NCI-H2227 treated with DMSO at 0.1 percent for 48 hours (cell line): ENCODE results near the gene FBLN2.
"Not testable (repeated sequence)": the region's sequence is repeated elsewhere in the genome, so short reads cannot be mapped to it uniquely, and the experiment has no call there.

Source experiments
- DNase-seq: peaks from one replicate; lab custom pipeline; 2025; lab: John Stamatoyannopoulos, UW

Gene FBLN2

DNA sequence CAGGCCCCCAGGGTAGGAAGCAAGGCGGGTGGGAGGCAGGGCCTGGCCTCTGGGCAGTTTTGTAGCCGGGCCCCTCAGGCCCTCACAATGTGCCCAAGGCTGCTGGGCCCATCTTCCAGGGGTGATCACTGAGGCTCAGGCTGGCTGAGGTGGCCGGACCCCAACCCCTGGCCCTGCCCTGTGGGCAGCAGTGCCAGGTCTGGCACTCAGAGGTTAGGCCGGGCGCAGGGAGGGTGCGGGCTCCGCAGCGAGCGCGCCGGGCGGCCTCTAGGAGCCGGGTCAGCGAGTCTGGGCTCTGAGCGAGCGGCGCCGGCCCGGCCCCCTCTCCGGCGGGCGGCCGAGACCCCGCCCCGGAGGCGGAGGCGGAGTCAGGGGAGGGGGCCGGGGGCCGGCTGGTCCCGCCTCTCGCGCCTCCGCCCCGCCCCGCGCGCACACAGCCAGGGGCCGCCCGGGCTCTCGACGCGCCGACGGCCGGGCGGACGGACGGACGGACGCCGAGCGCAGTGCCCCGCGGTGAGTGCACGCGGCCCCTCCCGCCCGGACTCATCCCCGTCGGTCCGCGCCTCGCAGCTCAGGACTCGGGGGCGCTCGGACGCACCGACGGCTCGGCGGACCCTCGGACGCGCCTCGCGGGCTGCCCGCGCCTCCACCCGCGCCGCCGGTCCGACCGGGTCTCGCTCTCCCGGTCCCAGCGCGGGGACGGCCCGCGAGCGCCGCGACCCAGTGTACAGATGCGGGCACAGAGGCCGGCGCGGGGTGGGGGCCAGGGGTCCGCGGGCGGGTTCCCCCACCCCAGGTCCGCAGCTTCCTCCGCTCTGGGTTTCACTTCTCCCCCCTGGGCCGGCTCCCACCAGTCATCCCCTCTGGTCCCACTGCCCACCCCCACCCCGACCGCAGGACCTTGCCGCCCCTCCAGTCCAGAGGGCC lies at the start of gene FBLN2:
Gene FBLN2, plus strand, starts transcription at position 430 of the 927 bp plus-strand sequence. CDS start 21,231 bp downstream, outside the sequence.
- peak; percentile 2 for DNase-seq

DNA sequence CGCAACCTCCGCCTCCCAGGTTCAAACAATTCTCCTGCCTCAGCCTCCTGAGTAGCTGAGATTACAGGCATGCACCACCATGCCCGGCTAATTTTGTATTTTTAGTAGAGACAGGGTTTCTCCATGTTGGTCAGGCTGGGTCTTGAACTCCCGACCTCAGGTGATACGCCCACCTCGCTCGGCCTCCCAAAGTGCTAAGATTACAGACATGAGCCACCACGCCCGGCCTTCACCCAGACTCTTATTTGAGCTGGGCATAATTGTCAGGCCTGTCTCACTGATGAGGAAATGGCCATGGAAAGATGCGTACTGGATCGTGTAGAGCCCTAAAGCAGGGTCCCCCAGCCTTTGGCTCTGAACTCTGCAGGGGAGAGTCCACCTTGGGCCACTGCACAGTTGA lies 49.7 kb upstream of the FBLN2 start:
- not testable (repeated sequence) for DNase-seq

DNA sequence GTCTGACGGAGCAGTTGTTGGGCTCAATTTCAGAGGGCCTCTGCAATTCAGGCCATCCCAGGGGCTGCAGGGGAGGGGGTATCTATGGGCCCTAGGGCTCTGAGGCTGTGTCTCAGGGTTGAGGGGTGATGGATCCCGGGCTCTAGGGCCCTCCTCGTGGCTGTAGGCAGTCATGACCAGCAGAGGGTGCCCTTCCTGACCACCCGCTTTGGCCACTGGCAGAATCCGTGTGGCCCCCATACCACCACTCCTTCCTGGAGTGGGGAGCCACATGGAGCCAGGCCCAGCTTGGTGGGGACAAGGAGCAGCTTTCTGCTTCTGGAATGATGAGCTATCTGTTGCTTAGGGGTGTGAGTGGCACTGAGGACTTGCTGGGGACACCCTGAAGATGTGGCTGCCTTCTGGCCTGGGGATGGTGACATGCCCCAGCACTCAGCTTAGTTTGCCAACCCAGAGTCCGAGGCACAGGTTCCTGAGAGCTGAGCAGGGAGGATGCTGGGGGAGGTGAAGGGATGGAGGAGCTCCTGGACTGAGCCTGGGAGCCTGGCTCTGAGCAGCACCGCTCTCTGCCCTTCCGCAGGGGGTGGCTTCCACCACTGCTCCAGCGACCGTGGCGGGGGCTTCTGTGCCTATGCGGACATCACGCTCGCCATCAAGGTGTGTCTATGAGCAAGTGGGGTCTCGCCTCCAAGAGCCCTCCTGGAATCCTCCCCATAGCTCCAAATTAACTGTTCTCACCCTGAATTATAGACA lies 48.6 kb upstream of the FBLN2 start:
- no peak for DNase-seq

DNA sequence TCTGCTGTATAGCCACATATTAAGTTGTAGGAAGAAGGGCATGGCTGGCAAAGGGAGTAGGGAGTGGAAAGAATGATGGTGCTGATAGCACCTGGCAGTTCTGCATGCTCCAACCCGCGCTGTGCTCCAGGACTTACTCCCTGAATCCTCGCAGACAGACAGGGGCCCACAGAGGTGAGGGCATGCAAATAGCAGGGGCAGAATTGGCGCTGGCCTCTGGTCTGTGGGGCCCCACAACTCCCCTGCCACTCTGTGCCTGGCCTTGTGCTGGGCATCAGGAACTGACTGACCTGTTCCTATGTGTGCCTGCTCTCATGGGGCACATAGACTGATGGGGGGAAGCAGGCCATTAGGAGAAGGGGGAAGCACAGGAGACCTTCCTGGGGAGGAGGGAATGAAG lies 47.9 kb upstream of the FBLN2 start:
- DNase-seq = no peak

DNA sequence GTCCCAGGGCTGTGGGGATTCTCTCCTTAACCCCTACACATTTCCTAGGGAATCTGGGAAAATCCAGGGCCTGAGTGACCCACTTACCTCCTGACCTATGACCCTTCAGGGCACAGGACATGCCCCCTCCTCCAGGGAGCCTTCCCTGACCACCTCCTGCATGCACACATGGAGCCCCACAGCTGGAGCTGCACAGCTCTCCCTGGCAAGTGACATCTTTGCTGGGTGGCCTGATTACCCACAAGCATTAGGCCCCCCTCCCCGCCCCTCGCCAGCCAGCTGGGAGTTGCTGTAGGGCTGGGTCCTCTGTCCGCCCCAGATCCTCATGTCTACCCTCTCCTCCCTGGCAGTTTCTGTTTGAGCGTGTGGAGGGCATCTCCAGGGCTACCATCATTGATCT lies 47.4 kb upstream of the FBLN2 start:
- no peak for DNase-seq

DNA sequence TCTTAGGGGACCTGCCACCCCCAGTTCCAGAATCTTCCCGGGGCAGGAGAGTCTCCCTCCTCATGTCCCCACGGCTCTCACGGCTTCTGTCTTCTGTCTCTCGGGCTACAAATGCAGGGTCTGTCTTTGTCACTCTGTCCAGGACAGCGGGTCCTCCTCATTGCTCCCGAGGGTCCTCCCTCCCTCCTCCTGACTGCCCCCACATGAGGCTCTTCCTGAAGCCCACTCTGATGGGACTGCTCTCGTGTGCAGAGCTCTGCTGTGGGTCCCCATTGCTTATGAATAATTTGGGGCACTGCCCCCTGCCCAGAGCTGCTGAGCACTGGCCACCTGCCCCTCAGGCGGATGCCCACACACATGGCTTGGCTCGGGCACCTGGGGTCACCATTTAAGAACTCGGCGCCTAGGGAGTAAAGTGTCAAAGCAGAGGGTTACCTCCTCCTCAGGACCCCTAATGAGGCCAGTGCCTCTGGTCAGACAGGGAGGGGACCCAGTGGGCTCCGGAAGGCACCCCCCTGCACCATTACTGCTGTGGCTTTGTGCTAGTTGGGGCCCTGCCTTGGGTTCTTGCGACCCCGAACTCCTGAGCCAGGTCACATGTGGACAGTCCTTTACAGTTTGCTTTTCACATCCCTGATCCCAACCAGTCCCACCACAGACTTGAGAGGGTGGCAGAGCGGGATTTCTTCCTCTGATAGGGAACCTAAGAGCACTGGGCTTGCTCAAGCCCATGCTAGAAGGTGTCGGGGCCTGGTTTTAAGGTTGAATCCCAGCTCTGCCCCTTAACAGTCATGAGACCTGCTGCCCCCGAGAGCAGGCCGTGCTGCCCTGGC lies 46.8 kb upstream of the FBLN2 start:
- no peak for DNase-seq

- no peak for DNase-seq
Observed at GRCh38 chr3:13502791-13503060, 46.2 kb upstream of the FBLN2 start.

DNA sequence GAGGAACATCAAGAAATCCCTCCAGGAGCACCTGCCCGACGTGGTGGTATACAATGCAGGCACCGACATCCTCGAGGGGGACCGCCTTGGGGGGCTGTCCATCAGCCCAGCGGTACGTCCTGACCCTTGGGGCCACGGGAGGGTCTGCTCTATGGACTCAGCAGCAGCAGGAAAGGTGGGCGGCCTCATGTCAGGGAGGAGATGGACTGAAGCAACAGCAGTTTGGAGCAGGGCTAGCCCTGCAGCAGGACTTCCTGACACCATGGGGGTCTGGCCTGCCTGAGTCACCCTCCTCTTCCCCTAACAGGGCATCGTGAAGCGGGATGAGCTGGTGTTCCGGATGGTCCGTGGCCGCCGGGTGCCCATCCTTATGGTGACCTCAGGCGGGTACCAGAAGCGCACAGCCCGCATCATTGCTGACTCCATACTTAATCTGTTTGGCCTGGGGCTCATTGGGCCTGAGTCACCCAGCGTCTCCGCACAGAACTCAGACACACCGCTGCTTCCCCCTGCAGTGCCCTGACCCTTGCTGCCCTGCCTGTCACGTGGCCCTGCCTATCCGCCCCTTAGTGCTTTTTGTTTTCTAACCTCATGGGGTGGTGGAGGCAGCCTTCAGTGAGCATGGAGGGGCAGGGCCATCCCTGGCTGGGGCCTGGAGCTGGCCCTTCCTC lies 44.6 kb upstream of the FBLN2 start:
- no peak for DNase-seq

DNA sequence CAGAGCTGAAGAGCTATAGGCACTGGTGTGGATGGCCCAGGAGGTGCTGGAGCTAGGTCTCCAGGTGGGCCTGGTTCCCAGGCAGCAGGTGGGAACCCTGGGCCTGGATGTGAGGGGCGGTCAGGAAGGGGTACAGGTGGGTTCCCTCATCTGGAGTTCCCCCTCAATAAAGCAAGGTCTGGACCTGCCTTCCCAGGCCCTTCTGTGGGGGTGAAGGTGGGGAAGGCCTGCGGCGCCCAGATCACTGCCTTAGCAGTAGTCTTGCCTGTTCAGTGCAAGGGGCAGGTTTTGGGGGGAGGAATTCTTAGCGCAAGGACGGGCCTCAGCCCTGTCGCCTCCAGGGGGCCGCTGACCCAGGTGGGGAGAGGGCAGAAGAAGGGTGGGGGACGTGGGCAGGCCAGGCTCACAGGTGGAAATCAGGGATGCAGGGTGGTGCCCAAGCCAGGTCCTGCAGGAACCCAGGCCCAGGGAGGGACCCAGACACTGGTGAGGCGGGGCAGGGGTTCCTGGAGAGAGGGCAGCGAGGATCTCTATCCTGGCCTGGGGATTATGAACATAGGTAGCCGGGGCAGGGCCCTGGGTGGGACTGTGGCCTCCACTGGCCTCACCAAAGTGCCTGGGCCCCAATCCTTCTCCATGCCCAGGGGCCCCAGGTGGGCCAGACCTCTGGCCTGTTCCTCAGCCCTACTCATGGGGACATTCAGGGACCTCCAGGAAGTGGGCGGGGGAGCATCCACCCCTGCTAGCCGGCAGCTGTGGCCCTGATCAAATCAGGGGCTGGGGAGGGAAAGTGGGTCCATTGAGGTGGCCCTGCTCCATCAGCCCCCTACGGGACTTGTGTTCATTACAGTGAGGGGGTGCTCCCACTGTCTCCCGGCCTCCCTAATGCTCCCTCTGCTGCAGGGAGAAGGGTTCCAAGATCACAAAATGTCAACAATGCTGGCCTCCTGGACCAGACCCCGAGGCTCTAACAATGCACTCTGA lies 43.5 kb upstream of the FBLN2 start:
- DNase-seq = no peak

DNA sequence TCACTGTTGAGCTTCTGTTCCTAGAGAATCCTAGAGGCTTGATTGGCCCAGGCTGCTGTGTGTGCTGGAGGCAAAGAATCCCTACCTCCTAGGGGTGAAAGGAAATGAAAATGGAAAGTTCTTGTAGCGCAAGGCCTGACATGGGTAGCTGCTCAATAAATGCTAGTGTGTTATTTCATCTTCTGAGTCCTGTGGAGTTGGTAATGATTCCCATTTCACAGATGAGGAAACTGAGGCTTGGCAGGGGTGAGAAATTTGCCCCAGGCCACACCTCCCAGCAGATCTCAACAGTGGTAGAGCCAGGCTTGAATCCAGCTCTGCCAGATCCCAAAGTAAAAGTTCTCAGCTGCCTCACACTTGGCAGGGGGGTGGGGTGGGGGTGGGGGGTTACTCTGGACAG lies 42.7 kb upstream of the FBLN2 start:
- no peak for DNase-seq

DNA sequence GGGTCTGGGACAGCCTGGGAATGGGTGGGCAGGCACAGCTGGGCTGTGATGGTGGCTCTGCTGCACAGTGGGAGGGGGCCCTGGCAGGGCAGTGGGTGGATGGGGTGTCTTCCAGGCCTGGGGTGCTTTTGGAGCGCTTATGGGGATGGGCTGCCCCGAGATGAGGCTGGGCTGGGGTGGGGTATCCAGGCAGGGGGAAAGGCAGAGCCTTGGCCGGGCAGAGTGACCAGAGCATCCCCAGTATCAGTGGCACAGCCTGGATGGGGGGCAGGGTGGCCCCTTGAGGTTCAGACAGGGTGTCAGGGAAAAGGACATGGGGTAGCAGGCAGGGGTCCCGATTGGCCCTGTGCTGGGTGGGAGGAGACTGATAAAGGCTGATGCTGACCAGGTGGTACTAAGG lies 42.2 kb upstream of the FBLN2 start:
- no peak for DNase-seq

GRCh38 chr3:13507247-13507569 lies 41.7 kb upstream of the FBLN2 start:
- no peak for DNase-seq

DNA sequence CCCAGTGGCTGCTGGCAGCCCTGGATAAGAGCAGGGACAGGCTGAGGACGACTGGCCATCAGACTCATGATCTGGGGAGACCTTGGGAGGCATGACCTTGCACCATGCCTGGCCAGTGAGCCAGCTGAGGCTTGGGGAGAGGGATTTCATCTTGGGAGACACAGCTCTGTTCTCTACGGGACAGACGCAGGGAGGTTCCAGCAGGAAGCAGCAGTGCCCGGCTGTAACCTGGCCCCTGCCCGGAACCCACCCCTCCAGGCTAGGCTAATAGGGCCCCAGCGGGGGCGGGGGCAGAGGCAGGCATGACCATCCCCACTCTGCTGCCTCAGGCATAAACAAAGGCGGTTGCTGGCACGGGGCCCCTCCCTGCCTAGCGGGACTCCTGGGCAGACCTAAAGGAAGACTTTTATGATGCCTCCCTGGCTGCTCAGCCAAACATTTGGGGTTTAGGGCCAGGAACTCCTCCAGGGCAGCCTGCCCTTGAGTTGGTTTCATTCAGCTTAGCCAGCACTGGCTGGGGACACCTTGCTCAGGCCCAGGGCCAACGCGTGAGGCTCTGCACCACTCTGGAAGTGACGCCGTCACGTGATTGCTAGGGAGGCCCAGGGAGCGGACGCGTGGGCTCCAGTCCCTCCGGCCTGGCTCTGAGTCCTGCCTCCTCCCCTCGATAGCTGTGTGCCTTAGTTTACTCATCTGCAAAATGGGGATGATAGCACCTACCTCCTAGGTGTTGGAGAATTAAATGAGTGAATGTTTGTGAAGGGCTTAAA lies 41.2 kb upstream of the FBLN2 start:
- no peak for DNase-seq

DNA sequence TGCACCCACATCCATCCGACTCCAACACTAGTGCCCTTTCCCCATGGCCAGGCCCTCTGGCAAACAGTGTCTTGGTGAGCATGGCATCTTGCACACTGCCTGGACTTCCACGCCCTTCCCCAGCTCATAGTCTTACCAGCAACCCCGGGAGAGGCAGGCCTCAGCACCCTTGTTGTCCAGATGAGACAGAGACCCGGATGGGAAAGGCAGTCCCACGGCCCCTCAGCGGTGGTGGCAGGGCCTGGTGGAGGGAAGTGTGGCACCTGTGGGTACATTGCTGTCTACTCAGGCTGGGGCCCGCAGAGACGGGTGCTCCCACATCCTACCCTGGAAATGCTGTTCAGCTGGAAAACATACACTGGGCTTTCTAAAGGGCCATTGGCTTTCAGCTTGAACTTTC lies 40.4 kb upstream of the FBLN2 start:
- DNase-seq = no peak

GRCh38 chr3:13509059-13509815 lies 39.7 kb upstream of the FBLN2 start:
- DNase-seq = no peak

DNA sequence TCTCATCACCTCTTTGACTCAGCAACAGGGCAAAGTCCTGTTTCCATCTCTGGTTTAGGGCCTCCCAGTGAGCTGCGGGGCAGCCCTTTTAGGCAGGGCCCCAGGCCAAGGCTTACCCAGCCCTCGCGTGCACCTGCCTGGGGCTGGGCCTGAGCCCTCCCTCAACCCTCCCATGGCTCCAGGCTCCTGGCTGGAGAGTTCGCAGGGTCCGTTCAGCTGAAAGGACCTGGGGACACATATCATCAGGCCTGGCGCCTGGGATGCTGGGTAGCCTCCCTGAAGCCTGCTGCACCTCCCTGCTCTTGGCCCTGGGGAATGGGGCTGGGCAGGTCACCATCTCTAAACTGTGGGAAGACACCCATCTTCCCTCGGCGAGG lies 39.1 kb upstream of the FBLN2 start:
- no peak for DNase-seq

GRCh38 chr3:13512451-13512850 lies 36.5 kb upstream of the FBLN2 start:
- no peak for DNase-seq

GRCh38 chr3:13513051-13513912 lies 35.6 kb upstream of the FBLN2 start:
- DNase-seq = no peak
